Adrenal gland (tissue), 5 donors: ENCODE measurements around the gene DMD.

ENCODE experiments used
- CTCF ChIP-seq, 6 experiments: fragments of 450-650 bp in 4 of 6; fragments of 200-600 bp in 2 of 6; sonication (generic) in 1 of 6; IDR thresholded peaks; 1 replicate in 5 of 6; 2 replicates in 1 of 6; pipeline versions ENCODE4 v1.5.1 to v1.8.0; 2016 to 2021; ENCODE audit warnings: antibody characterized with exemption in 6 of 6, mild to moderate bottlenecking in 2 of 6, moderate library complexity in 1 of 6
- POLR2A ChIP-seq, 2 donors: fragments of 450-650 bp; IDR thresholded peaks; one replicate each; pipeline ENCODE4 v1.6.1; 2017; ENCODE audit warnings: antibody characterized with exemption in 2 of 2, mild to moderate bottlenecking in 2 of 2, moderate library complexity in 1 of 2
- donor health status: DM: no; HTN: no; CAD: no.

- TF ChIP-seq POLR2A (IDR thresholded peaks at IDR 0.05) (no peak), CTCF (IDR thresholded peaks at IDR 0.05) (no peak)
Measured at GRCh38 chrX:32392655-32393054, 818.7 kb downstream of the DMD start.
